ENCODE data around the gene EFNA5. TPM values are rescaled to one million over a fixed set of nuclear protein-coding genes. Genes with fewer than 3 reads are reported as not detected.

Gene EFNA5
- total RNA-seq, 1 experiment from 2014 or later, result 216 TPM

DNA sequence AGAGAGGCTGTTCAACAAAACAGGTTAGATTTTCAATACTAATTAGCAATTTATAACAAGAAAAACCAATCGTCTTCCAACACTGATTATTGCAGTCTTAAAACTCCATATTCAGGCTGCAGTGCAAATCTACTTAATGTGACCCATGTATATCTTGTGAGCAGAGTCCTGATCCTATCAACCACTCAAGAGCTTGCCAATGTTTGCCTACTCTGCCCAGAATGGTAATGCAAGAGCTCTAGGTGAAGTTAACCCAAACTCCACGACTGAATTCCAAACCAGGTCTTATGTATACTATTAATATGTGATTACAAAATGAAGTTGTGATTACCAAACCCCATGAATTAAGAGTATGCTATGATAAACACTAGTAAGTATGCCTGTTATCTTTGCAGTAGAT, 17.1 kb downstream of the EFNA5 start:
- peak overlapping the region; percentile 54 for H3K4me3 Mint-ChIP-seq (ENCODE audit: low read depth, unreplicated experiment)
- no peaks in the 10 kb centered on the region for H3K27me3 Mint-ChIP-seq (ENCODE audit: unreplicated experiment)
- BruUV-seq (replicated peaks), result no TSS peak
- H3K4me1 Mint-ChIP-seq (ENCODE audit: low read depth, unreplicated experiment), result peaks cover 53% of the 10 kb centered on the region
- CTCF ChIA-PET, result interaction anchor here (0.6 to 1.8 kb wide), 7 partner anchors 10 to 741 kb away, joined by 3 to 6 read pairs (median 4); no protein-coding TSS in a partner anchor
- no peak for TF ChIP-seq CTCF (IDR thresholded peaks at IDR 0.05; ENCODE audit: unreplicated experiment)
- peaks cover 19% of the 10 kb centered on the region for H3K36me3 Mint-ChIP-seq (ENCODE audit: insufficient read depth, unreplicated experiment)
- no peaks in the 10 kb centered on the region for H3K9me3 Mint-ChIP-seq (ENCODE audit: low read depth, unreplicated experiment)
- intact Hi-C loops (cut with micrococcal nuclease; ENCODE audit: unreplicated experiment), result loop anchor here (5.0 kb wide), 1 partner anchor 36 kb away; no protein-coding TSS in a partner anchor
- H3K27ac Mint-ChIP-seq (ENCODE audit: unreplicated experiment), result peak overlapping the region; percentile 70
- no peak for DNase-seq

DNA sequence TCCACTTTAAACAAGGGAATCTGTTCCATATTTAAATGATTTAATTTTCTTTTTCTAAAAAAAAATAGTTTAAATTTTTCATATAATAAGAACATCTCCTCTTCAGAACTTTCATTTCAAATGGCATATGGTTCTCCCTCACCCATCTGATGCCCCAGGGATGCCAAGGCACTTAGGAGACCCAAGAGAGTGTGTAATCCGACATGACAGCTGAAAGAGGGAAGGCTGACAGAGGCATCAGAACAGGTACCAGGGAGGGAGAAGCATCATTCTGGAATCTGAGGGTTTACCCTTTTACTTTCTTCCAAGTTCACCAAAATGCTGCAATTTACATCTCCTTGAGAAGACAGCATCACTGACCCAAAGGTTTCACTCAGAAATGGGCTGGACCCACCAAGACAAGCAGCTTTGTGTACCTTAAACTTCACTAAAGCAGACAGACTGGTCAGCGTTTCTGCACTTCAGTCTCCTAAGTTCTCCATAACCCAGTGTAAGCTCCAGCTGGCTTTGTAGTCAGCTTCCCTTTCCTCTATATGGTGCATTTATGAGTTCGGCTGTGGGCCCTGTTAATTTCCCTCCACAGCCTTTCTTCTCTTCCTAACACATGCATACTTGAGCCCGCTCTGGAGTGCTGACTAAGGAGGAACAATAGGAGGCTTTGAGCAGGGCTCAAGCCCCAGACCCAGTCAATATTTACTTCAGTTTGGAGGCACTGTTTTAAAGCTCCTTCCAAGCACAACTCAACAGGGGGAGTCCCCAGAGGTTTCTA, 17.7 kb downstream of the EFNA5 start:
- H3K4me1 Mint-ChIP-seq (ENCODE audit: low read depth, unreplicated experiment), result peaks cover 53% of the 10 kb centered on the region
- no peaks in the 10 kb centered on the region for H3K9me3 Mint-ChIP-seq (ENCODE audit: low read depth, unreplicated experiment)
- intact Hi-C loops (cut with micrococcal nuclease; ENCODE audit: unreplicated experiment), result loop anchor here (5.0 kb wide), 1 partner anchor 36 kb away; no protein-coding TSS in a partner anchor
- no peak overlapping the region for H3K27ac Mint-ChIP-seq (ENCODE audit: unreplicated experiment)
- CTCF ChIA-PET, result interaction anchor here (0.6 to 1.8 kb wide), 6 partner anchors 10 to 693 kb away, joined by 3 to 6 read pairs (median 4); no protein-coding TSS in a partner anchor
- BruUV-seq (replicated peaks), result no TSS peak
- H3K36me3 Mint-ChIP-seq (ENCODE audit: insufficient read depth, unreplicated experiment), result peaks cover 19% of the 10 kb centered on the region
- no peaks in the 10 kb centered on the region for H3K27me3 Mint-ChIP-seq (ENCODE audit: unreplicated experiment)
- DNase-seq, result no peak
- TF ChIP-seq CTCF (IDR thresholded peaks at IDR 0.05; ENCODE audit: unreplicated experiment), result no peak
- peak overlapping the region; percentile 54 for H3K4me3 Mint-ChIP-seq (ENCODE audit: low read depth, unreplicated experiment)

- peaks cover 14% of the 10 kb centered on the region for H3K36me3 Mint-ChIP-seq (ENCODE audit: insufficient read depth, unreplicated experiment)
- H3K27ac Mint-ChIP-seq (ENCODE audit: unreplicated experiment), result peak overlapping the region; percentile 45
- H3K27me3 Mint-ChIP-seq (ENCODE audit: unreplicated experiment), result no peaks in the 10 kb centered on the region
- peaks cover 53% of the 10 kb centered on the region for H3K4me1 Mint-ChIP-seq (ENCODE audit: low read depth, unreplicated experiment)
- no peak for TF ChIP-seq CTCF (IDR thresholded peaks at IDR 0.05; ENCODE audit: unreplicated experiment)
- CTCF ChIA-PET, result interaction anchor here (1.2 kb wide), 1 partner anchor 22 kb away, joined by 5 read pairs; no protein-coding TSS in a partner anchor
- no TSS peak for BruUV-seq (replicated peaks)
- H3K9me3 Mint-ChIP-seq (ENCODE audit: low read depth, unreplicated experiment), result no peaks in the 10 kb centered on the region
- intact Hi-C loops (cut with micrococcal nuclease; ENCODE audit: unreplicated experiment), result loop anchor here (5.0 kb wide), 1 partner anchor 35 kb away; no protein-coding TSS in a partner anchor
- no peak overlapping the region for H3K4me3 Mint-ChIP-seq (ENCODE audit: low read depth, unreplicated experiment)
- no peak for DNase-seq
Measured at GRCh38 chr5:107652408-107652807, 18.3 kb downstream of the EFNA5 start.

DNA sequence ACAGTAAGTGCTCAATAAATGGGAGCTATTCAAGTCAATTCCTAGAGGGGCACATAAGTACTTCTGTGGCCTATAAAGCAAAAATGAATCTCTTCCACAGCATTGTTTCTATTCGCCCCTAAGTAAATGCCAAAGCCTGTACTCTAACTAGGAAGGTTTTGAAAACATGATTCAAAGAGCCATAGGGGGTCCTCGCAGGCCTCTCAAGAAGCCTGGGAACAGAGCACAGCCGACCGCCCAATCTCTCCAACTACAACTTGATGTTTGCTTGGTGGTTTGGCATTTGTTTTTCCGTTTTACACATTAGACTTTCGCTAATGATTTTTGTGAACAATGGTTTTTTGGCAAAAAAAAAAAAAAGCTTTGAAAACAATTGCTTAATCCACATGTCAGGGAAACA, 19.4 kb downstream of the EFNA5 start:
- CTCF ChIA-PET, result interaction anchor here (0.6 kb wide), 1 partner anchor 383 kb away, joined by 5 read pairs; no protein-coding TSS in a partner anchor
- TF ChIP-seq CTCF (IDR thresholded peaks at IDR 0.05; ENCODE audit: unreplicated experiment), result no peak
- Mint-ChIP-seq H3K36me3 (ENCODE audit: insufficient read depth, unreplicated experiment) (peaks cover 14% of the 10 kb centered on the region), H3K4me3 (ENCODE audit: low read depth, unreplicated experiment) (no peak overlapping the region), H3K27me3 (ENCODE audit: unreplicated experiment) (no peaks in the 10 kb centered on the region), H3K4me1 (ENCODE audit: low read depth, unreplicated experiment) (peaks cover 53% of the 10 kb centered on the region), H3K27ac (ENCODE audit: unreplicated experiment) (no peak overlapping the region), H3K9me3 (ENCODE audit: low read depth, unreplicated experiment) (no peaks in the 10 kb centered on the region)
- no TSS peak for BruUV-seq (replicated peaks)
- intact Hi-C loops (cut with micrococcal nuclease; ENCODE audit: unreplicated experiment), result loop anchor here (5.0 kb wide), 1 partner anchor 34 kb away; no protein-coding TSS in a partner anchor
- DNase-seq, result no peak

Data from Calu3 (cell line).